Naive B cell (primary cell): ENCODE data around the gene FJX1. TPM values are rescaled to one million over a fixed set of nuclear protein-coding genes. Genes with fewer than 3 reads are reported as not detected.

Source experiments
- ATAC-seq, 2 donors: fragments of 150-1000 bp; cut with Tn5 transposase; 2 replicates each; pipeline ENCODE4 v1.10.0; 2021; ENCODE audit warnings: low read depth in 2 of 2, mild to moderate bottlenecking in 2 of 2, moderate library complexity in 2 of 2
- DNase-seq: peaks from one replicate; pipeline ENCODE4 v3.0.0; 2022
- H3K27ac Mint-ChIP-seq, 6 donors: one replicate each; pipeline ENCODE4 v1.8.0; 2020 to 2022; ENCODE audit warnings: mild to moderate bottlenecking in 6 of 6, mixed read lengths in 6 of 6, moderate library complexity in 5 of 6, inconsistent platforms in 2 of 6
- H3K27me3 Mint-ChIP-seq, 3 donors: one replicate each; pipeline ENCODE4 v1.8.0; 2021 to 2022; ENCODE audit warnings: mixed read lengths in 3 of 3, mild to moderate bottlenecking in 1 of 3
- H3K36me3 Mint-ChIP-seq, 2 donors: one replicate each; pipeline ENCODE4 v1.8.0; 2020 to 2022; ENCODE audit warnings: mixed read lengths in 2 of 2, inconsistent platforms in 1 of 2, mild to moderate bottlenecking in 1 of 2
- H3K4me1 Mint-ChIP-seq, 3 donors: one replicate each; pipeline ENCODE4 v1.8.0; 2020 to 2022; ENCODE audit warnings: mixed read lengths in 3 of 3, inconsistent platforms in 1 of 3, mild to moderate bottlenecking in 1 of 3, moderate library complexity in 1 of 3
- H3K4me3 Mint-ChIP-seq, 8 donors: one replicate each; pipeline ENCODE4 v1.8.0; 2020 to 2022; ENCODE audit warnings: mild to moderate bottlenecking in 8 of 8, mixed read lengths in 8 of 8, moderate library complexity in 8 of 8, inconsistent platforms in 2 of 8
- H3K9me3 Mint-ChIP-seq, 7 donors: one replicate each; pipeline ENCODE4 v1.8.0; 2020 to 2022; ENCODE audit warnings: mixed read lengths in 7 of 7, mild to moderate bottlenecking in 5 of 7, inconsistent platforms in 2 of 7, moderate library complexity in 1 of 7
- polyA plus RNA-seq, 6 donors: library from polyadenylated mRNA; unstranded; fragments of 300-500 nt; fragmentation: Illumina TruSeq; gene quantifications; one replicate each; pipeline ENCODE4 v1.2.3, GENCODE V29; 2021; ENCODE audit warnings: low read depth in 6 of 6

FJX1 gene
- polyA plus RNA-seq, 6 donors from 2014 or later: 0.21 to 0.32 TPM; not detected in 4

- peaks cover 66 to 77% (median 66%) of the 10 kb centered on the region in 3 donors for H3K27me3 Mint-ChIP-seq
- H3K4me3 Mint-ChIP-seq: no peak overlapping the region
- peaks cover 0 to 3% (median 0%) of the 10 kb centered on the region in 7 donors for H3K9me3 Mint-ChIP-seq
- H3K27ac Mint-ChIP-seq: no peak overlapping the region
- ATAC-seq: no peak
- H3K36me3 Mint-ChIP-seq: no peaks in the 10 kb centered on the region
- DNase-seq: no peak
- H3K4me1 Mint-ChIP-seq: peaks cover 0 to 8% (median 4%) of the 10 kb centered on the region in 3 donors
These were observed 6.5 kb downstream of the FJX1 start for GRCh38 chr11:35624781-35625180.

- DNase-seq: no peak
- H3K27ac Mint-ChIP-seq: no peak overlapping the region
- no peak overlapping the region for H3K4me3 Mint-ChIP-seq
- no peaks in the 10 kb centered on the region for H3K4me1 Mint-ChIP-seq
- H3K27me3 Mint-ChIP-seq: peaks cover 60 to 76% (median 65%) of the 10 kb centered on the region in 3 donors
- ATAC-seq: no peak
- peaks cover 0 to 3% (median 0%) of the 10 kb centered on the region in 7 donors for H3K9me3 Mint-ChIP-seq
- H3K36me3 Mint-ChIP-seq: no peaks in the 10 kb centered on the region
These were observed 8.2 kb downstream of the FJX1 start for GRCh38 chr11:35626501-35626900.

- Mint-ChIP-seq H3K36me3 (no peaks in the 10 kb centered on the region), H3K4me3 (no peak overlapping the region), H3K27ac (no peak overlapping the region), H3K9me3 (peaks cover 0 to 3% (median 0%) of the 10 kb centered on the region in 7 donors), H3K4me1 (no peaks in the 10 kb centered on the region), H3K27me3 (peaks cover 49 to 74% (median 70%) of the 10 kb centered on the region in 3 donors)
- DNase-seq (no peak), ATAC-seq (no peak)
These were observed 11.3 kb downstream of the FJX1 start for GRCh38 chr11:35629511-35629910.

- H3K36me3 Mint-ChIP-seq: no peaks in the 10 kb centered on the region
- H3K4me3 Mint-ChIP-seq: no peak overlapping the region
- no peaks in the 10 kb centered on the region for H3K4me1 Mint-ChIP-seq
- ATAC-seq (no peak), DNase-seq (no peak)
- peaks cover 49 to 74% (median 69%) of the 10 kb centered on the region in 3 donors for H3K27me3 Mint-ChIP-seq
- H3K9me3 Mint-ChIP-seq: peaks cover 0 to 3% (median 0%) of the 10 kb centered on the region in 7 donors
- H3K27ac Mint-ChIP-seq: no peak overlapping the region
These were observed 11.7 kb downstream of the FJX1 start for GRCh38 chr11:35629914-35630313.

- no peak for ATAC-seq
These were observed 13.6 kb downstream of the FJX1 start for GRCh38 chr11:35631891-35632290.

GRCh38 chr11:35632301-35632700, 14.0 kb downstream of the FJX1 start:
- no peaks in the 10 kb centered on the region for H3K4me1 Mint-ChIP-seq
- no peak overlapping the region for H3K4me3 Mint-ChIP-seq
- peaks cover 42 to 71% (median 63%) of the 10 kb centered on the region in 3 donors for H3K27me3 Mint-ChIP-seq
- no peaks in the 10 kb centered on the region for H3K36me3 Mint-ChIP-seq
- H3K9me3 Mint-ChIP-seq: peaks cover 0 to 3% (median 0%) of the 10 kb centered on the region in 7 donors
- H3K27ac Mint-ChIP-seq: no peak overlapping the region
- ATAC-seq (no peak), DNase-seq (no peak)

More at GRCh38 chr11:35631891-35632290, 13.6 kb downstream of the FJX1 start:
- peaks cover 0 to 3% (median 0%) of the 10 kb centered on the region in 7 donors for H3K9me3 Mint-ChIP-seq
- peaks cover 42 to 72% (median 67%) of the 10 kb centered on the region in 3 donors for H3K27me3 Mint-ChIP-seq
- H3K4me3 Mint-ChIP-seq: no peak overlapping the region
- DNase-seq: no peak
- H3K36me3 Mint-ChIP-seq: no peaks in the 10 kb centered on the region
- no peaks in the 10 kb centered on the region for H3K4me1 Mint-ChIP-seq
- no peak overlapping the region for H3K27ac Mint-ChIP-seq

GRCh38 chr11:35633827-35634423, 15.7 kb downstream of the FJX1 start:
- no peak overlapping the region for H3K27ac Mint-ChIP-seq
- no peak for DNase-seq
- H3K9me3 Mint-ChIP-seq: no peaks in the 10 kb centered on the region
- H3K36me3 Mint-ChIP-seq: no peaks in the 10 kb centered on the region
- H3K27me3 Mint-ChIP-seq: peaks cover 34 to 69% (median 50%) of the 10 kb centered on the region in 3 donors
- ATAC-seq: no peak
- no peak overlapping the region for H3K4me3 Mint-ChIP-seq
- H3K4me1 Mint-ChIP-seq: no peaks in the 10 kb centered on the region

GRCh38 chr11:35635933-35636332, 17.7 kb downstream of the FJX1 start:
- no peaks in the 10 kb centered on the region for H3K4me1 Mint-ChIP-seq
- no peak overlapping the region for H3K27ac Mint-ChIP-seq
- no peaks in the 10 kb centered on the region for H3K36me3 Mint-ChIP-seq
- no peak overlapping the region for H3K4me3 Mint-ChIP-seq
- DNase-seq (no peak), ATAC-seq (no peak)
- H3K9me3 Mint-ChIP-seq: no peaks in the 10 kb centered on the region
- peaks cover 15 to 48% (median 40%) of the 10 kb centered on the region in 3 donors for H3K27me3 Mint-ChIP-seq

GRCh38 chr11:35639591-35640179, 21.4 kb downstream of the FJX1 start:
- peak overlapping the region in 1 of 6 donors; percentile 1 for H3K27ac Mint-ChIP-seq
- DNase-seq: no peak
- no peaks in the 10 kb centered on the region for H3K4me1 Mint-ChIP-seq
- no peak overlapping the region for H3K4me3 Mint-ChIP-seq
- no peaks in the 10 kb centered on the region for H3K36me3 Mint-ChIP-seq
- peaks cover 10 to 35% (median 30%) of the 10 kb centered on the region in 3 donors for H3K27me3 Mint-ChIP-seq
- no peak for ATAC-seq
- H3K9me3 Mint-ChIP-seq: no peaks in the 10 kb centered on the region

- ATAC-seq (no peak), DNase-seq (no peak)
- H3K27ac Mint-ChIP-seq: no peak overlapping the region
- H3K27me3 Mint-ChIP-seq: peaks cover 11 to 34% (median 28%) of the 10 kb centered on the region in 3 donors
- peaks cover 0 to 4% (median 0%) of the 10 kb centered on the region in 7 donors for H3K9me3 Mint-ChIP-seq
- H3K36me3 Mint-ChIP-seq: no peaks in the 10 kb centered on the region
- no peaks in the 10 kb centered on the region for H3K4me1 Mint-ChIP-seq
- no peak overlapping the region for H3K4me3 Mint-ChIP-seq
These were observed 23.1 kb downstream of the FJX1 start for GRCh38 chr11:35641171-35641897.

GRCh38 chr11:35641964-35642363, 23.7 kb downstream of the FJX1 start:
- ATAC-seq (no peak), DNase-seq (no peak)
- Mint-ChIP-seq H3K27ac (no peak overlapping the region), H3K9me3 (peaks cover 0 to 4% (median 0%) of the 10 kb centered on the region in 7 donors), H3K36me3 (no peaks in the 10 kb centered on the region), H3K27me3 (peaks cover 11 to 38% (median 30%) of the 10 kb centered on the region in 3 donors), H3K4me3 (no peak overlapping the region), H3K4me1 (no peaks in the 10 kb centered on the region)

GRCh38 chr11:35647421-35648093, 29.3 kb downstream of the FJX1 start:
- no peaks in the 10 kb centered on the region for H3K4me1 Mint-ChIP-seq
- no peaks in the 10 kb centered on the region for H3K36me3 Mint-ChIP-seq
- H3K4me3 Mint-ChIP-seq: no peak overlapping the region
- ATAC-seq (no peak), DNase-seq (no peak)
- peaks cover 0 to 6% (median 0%) of the 10 kb centered on the region in 7 donors for H3K9me3 Mint-ChIP-seq
- no peak overlapping the region for H3K27ac Mint-ChIP-seq
- peaks cover 21 to 61% (median 40%) of the 10 kb centered on the region in 3 donors for H3K27me3 Mint-ChIP-seq

GRCh38 chr11:35650006-35650405, 31.7 kb downstream of the FJX1 start:
- Mint-ChIP-seq H3K36me3 (no peaks in the 10 kb centered on the region), H3K4me3 (no peak overlapping the region), H3K9me3 (peaks cover 0 to 7% (median 0%) of the 10 kb centered on the region in 7 donors), H3K27ac (no peak overlapping the region), H3K27me3 (peaks cover 23 to 75% (median 64%) of the 10 kb centered on the region in 3 donors), H3K4me1 (no peaks in the 10 kb centered on the region)
- no peak for ATAC-seq
- DNase-seq: no peak
